Spleen (tissue), 11 donors: ENCODE measurements around the gene NAXE. TPM values are rescaled to one million over a fixed set of nuclear protein-coding genes. Genes with fewer than 3 reads are reported as not detected.

Experiments used
- DNase-seq: peaks from one replicate; pipeline ENCODE4 v3.0.0-alpha.2; 2020
- H3K27ac ChIP-seq, 8 donors: fragments of 200-600 bp; sonication (generic) in 7 of 8; 1 replicate in 4 of 8; 2 replicates in 4 of 8; pipeline versions ENCODE4 v1.5.0 to v1.8.0; 2016 to 2021; ENCODE audit warnings: inconsistent platforms in 4 of 8, mild to moderate bottlenecking in 4 of 8, moderate library complexity in 1 of 8
- H3K27me3 ChIP-seq, 7 donors: fragments of 200-600 bp; sonication (generic) in 6 of 7; replicated peaks in 1 of 7; 1 replicate in 4 of 7; 2 replicates in 3 of 7; pipeline versions ENCODE4 v1.5.0 to v1.8.0; 2016 to 2021; ENCODE audit warnings: inconsistent platforms in 3 of 7, mild to moderate bottlenecking in 1 of 7
- H3K36me3 ChIP-seq, 6 donors: fragments of 200-600 bp; sonication (generic) in 5 of 6; 1 replicate in 4 of 6; 2 replicates in 2 of 6; pipeline versions ENCODE4 v1.5.0 to v1.8.0; 2016 to 2021; ENCODE audit warnings: inconsistent platforms in 2 of 6
- H3K4me1 ChIP-seq, 6 donors: fragments of 200-600 bp; sonication (generic) in 5 of 6; 1 replicate in 3 of 6; 2 replicates in 3 of 6; pipeline versions ENCODE4 v1.5.0 to v1.8.0; 2016 to 2021; ENCODE audit warnings: inconsistent platforms in 3 of 6
- H3K4me3 ChIP-seq, 8 donors: fragments of 200-600 bp; sonication (generic) in 7 of 8; 1 replicate in 4 of 8; 2 replicates in 4 of 8; pipeline versions ENCODE4 v1.5.0 to v1.8.0; 2016 to 2021; ENCODE audit warnings: inconsistent platforms in 4 of 8, mild to moderate bottlenecking in 4 of 8, moderate library complexity in 2 of 8
- H3K9me3 ChIP-seq, 8 donors: fragments of 200-600 bp; sonication (generic) in 7 of 8; 1 replicate in 4 of 8; 2 replicates in 4 of 8; pipeline versions ENCODE4 v1.5.0 to v1.8.0; 2016 to 2021; ENCODE audit warnings: inconsistent platforms in 4 of 8
- POLR2A ChIP-seq, 3 donors: fragments of 450-650 bp; IDR thresholded peaks; one replicate each; pipeline ENCODE4 v1.5.1; 2017; ENCODE audit warnings: antibody characterized with exemption in 3 of 3, mild to moderate bottlenecking in 1 of 3
- POLR2AphosphoS5 ChIP-seq, 3 donors: sonication (generic); formaldehyde crosslinking; IDR thresholded peaks; one replicate each; pipeline ENCODE4 v1.5.1; 2017; ENCODE audit warnings: antibody characterized with exemption in 3 of 3
- WGBS, 5 donors: extraction: QIAGEN DNeasy Blood & Tissue Kit in 3 of 5; methylation state at CpG; one replicate each; pipeline versions ENCODE4 v1.1.5 to v1.1.7; 2013 to 2018; 5-methylcytosine and 5-hydroxymethylcytosine counted together
- intact Hi-C: fragments of 100-400 bp; cut with DNase I; formaldehyde crosslinking; loops from one replicate; pipeline ENCODE4 v1.15.0; 2023; ENCODE audit warnings: low total_unique reads
- polyA plus RNA-seq, 3 donors: library from polyadenylated mRNA; stranded (reverse); fragments of 200-250 nt; gene quantifications; one replicate each; pipeline ENCODE4 v1.2.1, GENCODE V29; 2013
- total RNA-seq, 7 donors: library from RNA; depleted of rRNA in 3 of 7; stranded (reverse); fragments of >200 nt in 3 of 7; fragmentation: NEBNext Ultra II Directional in 4 of 7; extraction: Animal tissue kit (Norgen Biotek cat#: 25700) in 4 of 7; gene quantifications; one replicate each; pipeline versions ENCODE4 v1.1.0 to v1.2.1, GENCODE V29; 2016 to 2021
- TF ChIP-seq, protein P1 (sequence below), 11 experiments: fragments of 200-600 bp in 7 of 11; fragments of 450-650 bp in 4 of 11; sonication (generic) in 4 of 11; IDR thresholded peaks in 8 of 11; conservative IDR thresholded peaks in 3 of 11; 1 replicate in 7 of 11; 2 replicates in 4 of 11; pipeline versions ENCODE4 v1.4.0 to v1.8.0; 2016 to 2021; ENCODE audit warnings: antibody characterized with exemption in 11 of 11, inconsistent platforms in 4 of 11, mild to moderate bottlenecking in 1 of 11
- donor health status: healthy with polysubstance abuse.
- donor health status: DM: no; HTN: no; CAD: no; lungs with moderate emphysema.
- donor health status: DM: no; HTN: no; CAD: no.
- donor health status: Bipolar disorder and iron deficiency.
- donor health status: healthy.
- donor health status: DM: no; HTN: no; CAD: no.
- donor health status: DM: yes; HTN: yes; CAD: no.

Gene NAXE
- total and polyA plus RNA-seq, 10 donors: 34.7 to 74.7 (median 48.7) TPM

DNA sequence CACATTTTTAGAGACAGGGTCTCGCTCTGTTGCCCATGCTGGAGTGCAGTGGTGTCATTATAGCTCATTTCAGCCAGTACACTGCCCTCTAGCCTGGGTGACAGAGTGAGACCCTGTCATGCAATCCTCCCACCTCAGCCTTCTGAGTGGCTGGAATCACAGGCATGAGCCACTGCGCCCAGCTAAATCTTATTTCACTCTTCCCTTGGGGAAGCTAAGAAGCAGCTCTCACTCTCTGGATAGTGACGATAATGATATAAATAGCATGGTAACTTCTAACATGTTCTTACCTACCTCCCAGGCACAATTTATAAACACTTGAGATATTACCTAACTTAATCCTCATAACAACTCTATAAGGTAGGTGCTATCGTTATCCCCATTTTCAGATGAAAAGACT, 44.1 kb upstream of the NAXE start:
- no peaks in the 10 kb centered on the region for H3K27me3 ChIP-seq
- peaks cover 0 to 51% (median 0%) of the 10 kb centered on the region in 6 donors for H3K36me3 ChIP-seq
- intact Hi-C loops: no loop called here
- H3K4me3 ChIP-seq: no peak overlapping the region
- no peak overlapping the region for H3K27ac ChIP-seq
- DNase-seq: no peak
- TF ChIP-seq, protein P1, sequence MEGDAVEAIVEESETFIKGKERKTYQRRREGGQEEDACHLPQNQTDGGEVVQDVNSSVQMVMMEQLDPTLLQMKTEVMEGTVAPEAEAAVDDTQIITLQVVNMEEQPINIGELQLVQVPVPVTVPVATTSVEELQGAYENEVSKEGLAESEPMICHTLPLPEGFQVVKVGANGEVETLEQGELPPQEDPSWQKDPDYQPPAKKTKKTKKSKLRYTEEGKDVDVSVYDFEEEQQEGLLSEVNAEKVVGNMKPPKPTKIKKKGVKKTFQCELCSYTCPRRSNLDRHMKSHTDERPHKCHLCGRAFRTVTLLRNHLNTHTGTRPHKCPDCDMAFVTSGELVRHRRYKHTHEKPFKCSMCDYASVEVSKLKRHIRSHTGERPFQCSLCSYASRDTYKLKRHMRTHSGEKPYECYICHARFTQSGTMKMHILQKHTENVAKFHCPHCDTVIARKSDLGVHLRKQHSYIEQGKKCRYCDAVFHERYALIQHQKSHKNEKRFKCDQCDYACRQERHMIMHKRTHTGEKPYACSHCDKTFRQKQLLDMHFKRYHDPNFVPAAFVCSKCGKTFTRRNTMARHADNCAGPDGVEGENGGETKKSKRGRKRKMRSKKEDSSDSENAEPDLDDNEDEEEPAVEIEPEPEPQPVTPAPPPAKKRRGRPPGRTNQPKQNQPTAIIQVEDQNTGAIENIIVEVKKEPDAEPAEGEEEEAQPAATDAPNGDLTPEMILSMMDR (IDR thresholded peaks at IDR 0.05 in 8 of 11, conservative IDR thresholded peaks at IDR 0.05 in 3 of 11): no peak
- TF ChIP-seq POLR2AphosphoS5 (IDR thresholded peaks at IDR 0.05): no peak
- no peak for TF ChIP-seq POLR2A (IDR thresholded peaks at IDR 0.05)
- no peaks in the 10 kb centered on the region for H3K9me3 ChIP-seq
- WGBS, 5 donors: 91 to 97% (median 96%) methylated on average over 4 of the region's 4 CpGs
- H3K4me1 ChIP-seq: peaks cover 0 to 16% (median 4%) of the 10 kb centered on the region in 6 donors

DNA sequence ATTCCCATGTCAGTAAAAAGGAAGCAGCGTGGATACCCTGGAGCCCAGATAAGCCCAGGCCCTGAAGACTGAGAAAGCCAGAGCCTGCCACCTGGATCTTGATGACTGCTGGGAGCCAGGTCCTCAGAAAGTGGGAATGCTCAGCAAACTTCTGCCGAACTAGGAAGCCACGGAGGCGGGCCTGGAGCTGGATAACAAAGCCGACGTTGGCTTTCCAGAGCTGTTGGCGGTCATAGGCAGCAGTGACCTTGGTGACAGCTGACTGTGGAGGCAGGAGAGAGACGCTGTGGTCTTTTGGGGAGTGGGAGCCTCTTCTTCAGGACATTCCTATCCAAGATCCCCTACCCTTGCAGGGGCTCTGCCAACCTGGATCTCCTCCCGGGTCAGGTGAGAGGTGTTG, 43.6 kb upstream of the NAXE start:
- Histone ChIP-seq H3K4me1 (peaks cover 0 to 21% (median 6%) of the 10 kb centered on the region in 6 donors), H3K36me3 (peaks cover 0 to 51% (median 0%) of the 10 kb centered on the region in 6 donors), H3K27me3 (no peaks in the 10 kb centered on the region), H3K4me3 (no peak overlapping the region), H3K27ac (no peak overlapping the region), H3K9me3 (no peaks in the 10 kb centered on the region)
- no peak for DNase-seq
- TF ChIP-seq POLR2A (IDR thresholded peaks at IDR 0.05) (no peak), POLR2AphosphoS5 (IDR thresholded peaks at IDR 0.05) (no peak)
- TF ChIP-seq, protein P1 (IDR thresholded peaks at IDR 0.05 in 8 of 11, conservative IDR thresholded peaks at IDR 0.05 in 3 of 11): no peak
- WGBS, 5 donors: 80 to 96% (median 91%) methylated on average over 8 to 9 of the region's 9 CpGs
- intact Hi-C loops: no loop called here

DNA sequence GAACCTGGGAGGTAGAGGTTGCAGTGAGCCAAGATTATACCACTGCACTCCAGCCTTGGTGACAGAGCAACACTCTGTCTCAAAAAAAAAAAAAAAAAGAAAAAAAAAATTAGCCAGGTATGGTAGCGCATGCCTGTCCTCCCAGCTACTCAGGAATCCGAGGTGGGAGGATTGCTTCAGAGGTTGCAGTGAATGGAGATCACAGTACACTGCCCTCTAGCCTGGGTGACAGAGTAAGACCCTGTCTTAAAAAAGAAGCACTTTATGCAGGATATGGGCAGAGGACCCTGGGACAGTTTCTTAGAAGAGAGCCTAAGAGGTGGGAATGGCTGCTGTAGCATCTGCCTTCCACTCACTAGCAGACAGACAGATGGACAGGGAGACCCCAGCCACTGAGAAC, 42.2 kb upstream of the NAXE start:
- intact Hi-C loops: no loop called here
- WGBS, 5 donors: 67 to 89% (median 77%) methylated on average over 2 of the region's 2 CpGs
- H3K4me1 ChIP-seq: peaks cover 0 to 35% (median 14%) of the 10 kb centered on the region in 6 donors
- H3K9me3 ChIP-seq: no peaks in the 10 kb centered on the region
- no peaks in the 10 kb centered on the region for H3K27me3 ChIP-seq
- TF ChIP-seq POLR2AphosphoS5 (IDR thresholded peaks at IDR 0.05): no peak
- TF ChIP-seq, protein P1 (IDR thresholded peaks at IDR 0.05 in 8 of 11, conservative IDR thresholded peaks at IDR 0.05 in 3 of 11): no peak
- no peak for TF ChIP-seq POLR2A (IDR thresholded peaks at IDR 0.05)
- no peak overlapping the region for H3K4me3 ChIP-seq
- H3K27ac ChIP-seq: no peak overlapping the region
- peaks cover 0 to 45% (median 0%) of the 10 kb centered on the region in 6 donors for H3K36me3 ChIP-seq
- no peak for DNase-seq

DNA sequence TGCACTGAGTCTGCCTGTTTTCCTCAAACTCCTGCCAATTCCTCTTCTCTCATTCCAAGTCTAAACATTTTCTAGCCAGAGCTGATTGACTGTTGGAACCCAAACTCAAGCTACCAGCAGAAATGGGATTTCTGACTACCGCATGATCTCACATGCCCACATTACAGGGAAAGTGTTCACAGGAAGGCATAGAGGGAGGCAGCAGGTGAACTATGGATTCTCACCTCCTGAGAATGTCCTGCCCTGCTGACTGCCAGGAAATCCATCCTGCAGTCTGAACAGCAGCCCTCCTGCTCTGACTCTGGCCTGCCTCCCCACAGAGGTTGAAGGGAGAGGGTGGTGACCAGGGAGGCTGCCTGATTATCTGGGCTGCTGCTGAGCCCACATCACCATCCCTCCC, 41.7 kb upstream of the NAXE start:
- Histone ChIP-seq H3K27me3 (no peaks in the 10 kb centered on the region), H3K9me3 (no peaks in the 10 kb centered on the region), H3K36me3 (peaks cover 0 to 45% (median 0%) of the 10 kb centered on the region in 6 donors), H3K4me1 (peaks cover 0 to 35% (median 14%) of the 10 kb centered on the region in 6 donors), H3K27ac (no peak overlapping the region), H3K4me3 (no peak overlapping the region)
- intact Hi-C loops: no loop called here
- DNase-seq: no peak
- 97 to 100% (median 100%) methylated on average over 1 of the region's 1 CpG for WGBS, 5 donors
- TF ChIP-seq POLR2A (IDR thresholded peaks at IDR 0.05) (no peak), POLR2AphosphoS5 (IDR thresholded peaks at IDR 0.05) (no peak)
- TF ChIP-seq, protein P1 (IDR thresholded peaks at IDR 0.05 in 8 of 11, conservative IDR thresholded peaks at IDR 0.05 in 3 of 11): no peak
